ENCODE data around the gene BAZ2B.
A peak's percentile ranks its signal among the peaks of the same experiment; 100 is the strongest.
"Not testable (repeated sequence)": the region's sequence is repeated elsewhere in the genome, so short reads cannot be mapped to it uniquely, and the experiment has no call there.

The BAZ2B gene

DNA sequence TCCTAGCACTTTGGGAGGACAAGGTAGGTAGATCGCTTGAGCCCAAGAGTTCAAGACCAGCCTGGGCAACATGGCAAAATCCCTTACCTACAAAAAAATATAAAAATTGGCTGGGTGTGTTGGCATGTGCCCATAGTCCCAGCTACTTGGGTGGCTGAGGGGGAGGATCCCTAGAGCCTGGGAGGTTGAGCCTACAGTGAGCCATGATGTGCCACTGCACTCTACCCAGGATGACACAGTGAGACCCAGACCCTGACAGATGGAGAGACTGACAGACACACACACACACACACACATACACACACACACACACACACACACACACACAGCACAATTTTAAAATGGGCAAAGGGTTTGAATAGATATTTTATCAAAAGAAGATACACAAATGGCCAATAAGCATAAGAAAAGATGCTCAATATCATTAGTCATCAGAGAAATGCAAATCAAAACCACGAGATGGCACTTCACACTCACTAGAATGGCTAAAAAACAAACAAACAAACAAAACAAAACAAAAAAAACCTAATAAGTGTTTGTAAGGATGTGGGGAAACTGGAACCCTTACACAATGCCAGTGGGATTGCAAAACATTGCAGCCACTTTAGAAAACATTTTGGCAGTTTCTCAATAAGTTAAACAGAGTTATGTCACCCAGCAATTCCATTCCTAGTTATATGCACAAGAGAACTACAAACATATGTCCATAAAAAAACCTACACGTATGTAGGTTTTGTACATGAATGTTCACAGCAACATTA lies 42.3 kb downstream of the BAZ2B start:
- DNase-seq = peak; percentile 44

DNA sequence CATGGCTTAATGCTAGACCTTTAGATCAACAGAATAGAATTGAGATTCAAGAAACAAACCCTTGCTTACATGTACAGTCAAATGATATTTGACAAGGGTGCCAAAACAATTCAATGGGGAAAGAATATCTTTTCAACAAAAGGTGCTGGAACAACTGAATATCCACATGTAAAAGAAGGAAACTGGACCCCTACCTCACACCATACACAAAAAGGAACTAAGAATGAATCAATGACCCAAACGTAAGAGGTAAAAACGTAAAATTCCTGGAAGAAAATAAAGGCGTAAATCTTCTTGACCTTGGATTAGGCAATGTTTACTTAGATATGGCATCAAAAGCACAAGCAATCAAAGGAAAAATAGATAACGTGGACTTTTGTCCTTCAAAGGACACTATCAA lies 43.1 kb downstream of the BAZ2B start:
- DNase-seq = no peak

DNA sequence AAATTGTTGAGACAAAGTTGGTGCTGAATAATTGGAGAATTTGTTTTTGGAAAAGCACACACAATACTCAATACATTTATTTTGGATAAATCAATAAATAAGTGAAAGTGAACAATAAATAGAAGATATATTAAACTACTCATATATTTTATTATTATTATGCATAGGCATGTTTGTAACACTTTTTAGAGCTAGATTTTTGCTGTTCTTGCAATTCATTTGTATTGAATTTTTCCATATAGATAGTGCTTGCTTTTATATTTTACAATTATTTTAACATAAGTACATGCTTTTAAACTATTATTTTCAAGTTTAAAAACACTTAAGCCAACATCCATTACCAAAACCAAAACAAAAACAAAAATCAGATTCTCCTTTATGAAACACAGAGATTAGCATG lies 43.9 kb downstream of the BAZ2B start:
- no peak for DNase-seq

DNA sequence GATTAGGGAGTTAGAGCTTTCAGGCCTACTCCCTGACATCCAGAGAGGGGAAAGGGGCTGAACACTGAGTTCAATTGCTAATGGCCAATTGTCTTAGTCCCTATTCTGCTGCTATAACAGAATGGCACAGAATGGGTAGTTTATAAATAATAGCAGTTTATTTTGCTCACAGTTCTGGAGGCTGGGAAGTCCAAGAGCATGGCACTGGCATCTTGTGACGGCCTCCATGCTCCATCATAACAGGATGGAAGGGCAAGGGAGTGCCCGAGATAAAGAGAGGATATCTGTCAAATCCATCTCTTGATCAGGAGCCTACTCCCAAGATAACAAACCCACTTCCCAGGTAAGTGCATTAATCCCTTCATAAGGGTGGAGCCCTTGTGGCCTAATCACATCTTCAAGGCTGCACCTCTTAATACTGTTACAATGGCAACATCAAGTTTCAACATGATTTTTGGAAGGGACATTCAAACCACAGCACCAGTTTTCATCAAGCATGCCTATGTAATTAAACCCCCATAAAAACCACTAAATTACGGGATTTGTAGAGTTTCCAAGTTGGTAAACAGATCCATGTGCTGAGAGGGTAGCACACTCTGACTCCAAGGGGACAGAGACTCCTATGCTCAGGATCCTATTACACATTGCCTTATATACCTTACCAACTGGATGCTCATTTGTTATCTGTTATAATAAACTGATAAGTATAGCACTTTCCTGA lies 44.6 kb downstream of the BAZ2B start:
- DNase-seq = peak; percentile 39

DNA sequence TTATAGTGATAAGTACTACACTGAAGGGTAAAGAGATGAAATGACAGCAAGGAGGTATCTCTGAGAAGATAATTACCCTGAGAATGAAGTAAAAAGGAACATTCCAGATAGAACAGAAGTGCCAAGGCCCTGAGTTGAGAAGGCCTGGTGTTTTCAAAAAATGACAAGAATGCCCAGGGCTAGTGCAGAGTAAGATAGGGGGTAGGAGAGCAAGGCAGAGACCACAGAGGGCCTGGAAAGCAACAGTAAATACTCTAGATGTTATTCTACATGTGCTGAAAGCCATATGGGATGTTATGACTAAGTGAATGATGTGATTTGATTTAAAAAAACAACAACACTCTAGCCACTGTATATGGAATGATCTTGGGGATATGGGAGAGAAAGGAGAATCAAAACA lies 52.3 kb downstream of the BAZ2B start:
- peak; percentile 67 for DNase-seq

DNA sequence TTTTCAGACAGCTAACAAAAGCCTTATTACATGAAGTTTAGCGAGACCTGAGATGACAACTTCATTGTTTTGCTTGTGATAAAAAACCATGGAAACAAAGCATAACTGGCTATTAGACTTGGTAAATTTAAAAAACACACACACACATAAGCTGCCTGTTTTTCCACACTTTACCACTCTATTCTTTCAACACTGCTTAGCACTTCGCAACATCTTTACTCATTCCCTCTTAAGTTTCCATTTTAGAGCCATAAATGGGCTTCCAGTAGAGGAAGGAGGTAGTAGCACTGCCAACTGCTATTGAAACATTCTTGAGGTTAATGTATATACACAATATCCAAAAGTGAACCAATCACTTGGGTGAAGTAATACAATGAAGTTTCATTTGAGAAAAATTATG lies 54.1 kb downstream of the BAZ2B start:
- DNase-seq = peak; percentile 65

DNA sequence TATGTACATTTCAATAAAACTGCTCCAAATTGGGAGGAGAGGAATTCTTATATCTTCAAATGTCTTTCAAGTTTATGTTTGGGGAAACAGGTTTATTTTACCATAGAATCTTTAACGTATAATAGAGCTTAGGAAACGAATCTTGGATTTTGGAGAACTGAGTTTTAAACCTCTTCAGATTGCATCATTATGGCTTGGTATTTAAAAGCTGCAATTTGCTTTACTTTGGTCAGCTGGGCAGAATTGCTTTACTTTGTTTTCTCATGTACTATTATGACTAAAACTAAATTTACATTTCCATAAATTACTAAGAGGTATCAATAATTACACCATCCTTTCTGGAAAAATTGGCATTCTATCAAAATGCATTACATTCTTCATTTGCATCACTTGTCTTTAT lies 54.6 kb downstream of the BAZ2B start:
- no peak for DNase-seq

DNA sequence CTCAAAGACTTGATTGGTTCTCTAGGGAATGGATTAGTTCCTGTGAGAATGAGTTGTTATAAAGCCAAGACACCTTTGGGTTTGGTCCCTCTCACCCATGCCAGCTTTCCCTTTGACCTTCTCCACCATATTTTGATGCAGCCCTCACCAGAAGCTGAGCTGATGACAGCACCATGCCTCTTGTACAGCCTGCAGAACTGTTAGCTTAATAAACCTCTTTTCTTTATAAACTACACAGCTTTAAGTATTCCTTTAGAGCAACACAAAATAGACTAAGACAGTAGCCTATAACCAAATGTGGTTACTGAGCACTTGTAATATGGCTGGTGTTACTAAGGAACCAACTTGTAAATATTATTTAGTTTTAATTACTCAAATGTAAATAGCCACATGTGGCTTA lies 55.1 kb downstream of the BAZ2B start:
- no peak for DNase-seq

DNA sequence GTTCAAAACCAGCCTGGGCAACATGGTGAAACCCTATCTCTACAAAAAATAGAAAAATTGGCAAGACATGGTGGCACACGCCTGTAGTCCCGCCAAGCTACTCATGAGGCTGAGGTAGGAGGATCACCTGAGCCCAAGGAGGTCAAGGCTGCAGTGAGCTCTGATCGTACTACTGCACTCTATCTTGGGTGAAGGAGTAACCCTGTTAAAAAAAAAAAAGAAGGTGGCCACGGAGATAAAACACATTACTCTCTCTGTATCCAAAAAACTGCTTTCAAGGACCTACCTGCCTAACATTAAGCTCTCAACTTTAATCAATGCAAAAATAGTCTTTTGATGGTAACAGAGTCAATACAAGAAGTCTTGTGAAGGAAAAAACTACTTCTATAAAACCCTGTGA lies 57.3 kb downstream of the BAZ2B start:
- DNase-seq = no peak

DNA sequence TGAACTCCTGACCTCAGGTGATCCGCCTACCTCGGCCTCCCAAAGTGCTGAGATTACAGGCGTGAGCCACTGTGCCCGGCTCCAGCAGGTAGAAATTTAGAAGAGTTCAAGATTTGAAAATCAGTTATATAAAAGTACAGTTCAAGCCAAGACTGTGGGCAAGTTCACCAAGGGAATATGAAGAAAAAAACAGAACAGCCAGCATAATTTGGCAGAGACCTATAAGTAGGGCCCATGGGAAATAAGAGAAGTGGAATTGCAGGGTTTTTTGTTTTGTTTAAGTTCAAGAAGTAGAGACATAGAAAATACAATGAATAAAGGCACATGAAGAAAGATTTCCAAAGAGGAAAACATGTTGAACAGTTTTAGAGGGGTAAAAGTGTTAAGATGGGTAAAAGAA lies 57.9 kb downstream of the BAZ2B start:
- no peak for DNase-seq

DNA sequence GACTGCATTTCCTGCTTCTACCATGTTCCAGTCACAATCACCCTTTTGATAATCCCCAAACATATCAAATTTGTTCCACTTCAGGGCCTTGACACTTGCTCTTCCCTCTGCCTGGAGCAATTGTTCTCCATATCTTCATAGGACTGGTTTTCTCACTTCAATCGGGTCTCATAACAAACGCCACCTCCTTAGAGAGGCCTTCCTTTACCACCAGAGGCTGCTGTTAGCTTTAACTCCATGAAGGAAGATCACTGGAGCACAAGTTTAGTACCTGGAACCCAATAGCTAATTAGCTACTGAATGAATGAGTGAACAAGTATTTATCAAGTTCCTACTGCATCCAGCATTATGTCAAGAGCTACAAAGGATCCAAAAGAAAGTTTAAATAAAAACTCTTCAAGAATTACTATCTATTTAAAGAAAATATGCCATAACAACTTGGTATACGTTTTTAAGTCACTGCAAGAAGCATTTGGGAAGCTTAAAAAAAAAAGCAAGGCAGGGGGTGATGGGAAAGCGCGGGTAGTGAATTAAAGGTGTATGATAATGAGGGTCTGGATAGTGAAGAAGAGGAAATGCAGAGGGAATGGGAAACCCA lies 58.8 kb downstream of the BAZ2B start:
- DNase-seq = peak; percentile 14

DNA sequence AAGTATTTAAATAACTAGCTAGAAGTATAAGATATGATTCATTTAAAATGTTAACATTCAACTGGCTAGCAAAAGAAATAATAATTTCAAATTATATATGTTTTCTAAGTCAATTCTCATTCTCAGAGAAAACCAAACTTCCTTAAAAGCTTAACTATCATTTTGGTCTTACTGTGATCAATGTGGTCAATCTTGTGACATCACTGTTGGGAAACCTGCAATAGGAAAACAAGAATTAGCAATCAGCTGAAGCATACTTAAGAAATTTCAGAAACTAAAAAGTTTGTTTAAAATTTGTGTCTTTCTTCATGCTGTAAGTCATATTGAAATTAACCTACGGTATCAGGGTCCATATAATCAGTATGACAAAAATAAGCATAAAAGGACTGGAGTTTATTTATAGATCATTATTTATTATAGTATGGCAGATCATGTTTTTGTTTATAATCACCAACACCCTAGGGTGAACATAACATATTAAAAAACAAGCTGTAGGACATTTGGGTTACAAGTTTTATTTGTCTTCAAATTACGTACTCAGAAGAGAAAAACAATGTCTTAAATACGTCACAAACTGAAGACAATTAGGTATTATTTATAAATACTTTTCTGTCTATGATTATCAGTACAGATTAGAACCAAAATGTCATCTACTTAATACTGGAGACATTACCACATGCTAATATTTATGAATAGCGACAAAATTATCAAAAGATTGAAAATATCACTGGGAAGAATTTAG lies 60.5 kb downstream of the BAZ2B start:
- DNase-seq = no peak

DNA sequence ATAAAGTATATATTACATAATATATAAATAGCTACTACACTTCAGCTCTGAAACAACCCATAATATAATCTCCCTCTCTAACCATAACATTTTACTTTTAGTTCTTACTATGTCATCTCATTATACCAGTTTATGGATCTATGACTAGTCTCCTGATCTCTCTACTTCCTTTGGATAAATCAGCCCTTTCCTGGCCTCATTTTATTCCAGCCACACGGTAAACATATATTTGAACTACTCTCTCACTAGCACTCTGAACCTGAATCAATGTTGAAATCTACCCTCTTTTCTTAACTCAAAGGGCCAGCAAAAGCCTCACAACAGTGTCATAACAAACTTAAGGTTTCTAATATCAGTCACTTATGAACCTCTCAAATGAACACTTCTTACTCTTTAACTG lies 62.6 kb downstream of the BAZ2B start:
- DNase-seq = no peak

DNA sequence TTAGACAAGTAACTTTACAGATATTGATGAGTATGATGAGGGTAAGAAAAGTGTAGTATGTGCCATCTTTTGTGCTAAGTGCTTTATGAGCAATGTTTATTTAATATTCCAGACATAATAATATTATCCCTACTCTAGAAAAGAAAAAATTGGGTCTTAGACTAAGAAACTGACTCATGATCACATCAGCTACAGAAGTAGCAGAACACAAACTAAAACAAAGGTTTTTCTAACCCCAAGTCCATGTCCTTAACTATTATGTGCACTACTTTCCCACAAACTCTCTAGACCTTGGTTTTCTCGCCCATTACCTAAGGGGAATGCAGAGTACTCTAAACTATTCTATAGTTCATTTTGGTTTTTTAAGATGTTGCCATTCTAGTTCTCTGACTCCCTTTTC lies 64.5 kb downstream of the BAZ2B start:
- DNase-seq = no peak

DNA sequence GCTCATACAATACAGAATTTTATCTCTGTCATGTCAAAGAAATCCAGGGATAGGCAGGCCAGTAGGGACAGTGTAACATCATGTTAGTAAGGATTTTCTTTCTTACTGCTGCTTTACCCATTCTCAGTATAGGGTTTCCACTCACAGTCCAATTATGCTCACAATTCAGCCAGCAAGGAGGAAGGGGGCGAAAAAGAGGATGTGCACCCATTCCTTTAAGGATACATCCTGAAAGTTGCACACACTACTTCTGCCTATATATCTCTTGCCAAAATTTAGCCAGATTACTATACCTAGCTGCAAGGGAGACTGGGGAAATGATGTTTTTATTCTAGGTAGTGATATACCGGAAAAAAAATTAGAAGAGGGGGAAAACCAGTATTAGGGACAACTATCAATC lies 66.1 kb downstream of the BAZ2B start:
- no peak for DNase-seq

DNA sequence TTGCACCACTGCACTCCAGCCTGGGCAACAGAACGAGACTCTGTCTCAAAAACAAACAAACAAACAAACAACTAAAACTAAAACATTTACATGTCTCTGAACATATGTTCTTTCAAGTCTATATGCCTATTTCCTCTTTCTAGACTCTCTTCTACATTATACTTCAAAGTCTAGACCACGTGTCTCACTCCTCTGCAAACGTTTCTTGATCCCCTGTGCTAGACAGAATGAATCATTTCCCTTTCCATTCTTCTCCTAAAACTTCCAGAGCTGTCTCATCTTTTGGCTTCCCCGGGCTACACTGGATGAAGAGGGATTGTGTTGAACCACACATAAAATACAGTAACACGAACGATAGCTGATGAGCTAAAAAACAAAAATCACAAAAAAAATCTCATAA lies 67.1 kb downstream of the BAZ2B start:
- peak; percentile 34 for DNase-seq

DNA sequence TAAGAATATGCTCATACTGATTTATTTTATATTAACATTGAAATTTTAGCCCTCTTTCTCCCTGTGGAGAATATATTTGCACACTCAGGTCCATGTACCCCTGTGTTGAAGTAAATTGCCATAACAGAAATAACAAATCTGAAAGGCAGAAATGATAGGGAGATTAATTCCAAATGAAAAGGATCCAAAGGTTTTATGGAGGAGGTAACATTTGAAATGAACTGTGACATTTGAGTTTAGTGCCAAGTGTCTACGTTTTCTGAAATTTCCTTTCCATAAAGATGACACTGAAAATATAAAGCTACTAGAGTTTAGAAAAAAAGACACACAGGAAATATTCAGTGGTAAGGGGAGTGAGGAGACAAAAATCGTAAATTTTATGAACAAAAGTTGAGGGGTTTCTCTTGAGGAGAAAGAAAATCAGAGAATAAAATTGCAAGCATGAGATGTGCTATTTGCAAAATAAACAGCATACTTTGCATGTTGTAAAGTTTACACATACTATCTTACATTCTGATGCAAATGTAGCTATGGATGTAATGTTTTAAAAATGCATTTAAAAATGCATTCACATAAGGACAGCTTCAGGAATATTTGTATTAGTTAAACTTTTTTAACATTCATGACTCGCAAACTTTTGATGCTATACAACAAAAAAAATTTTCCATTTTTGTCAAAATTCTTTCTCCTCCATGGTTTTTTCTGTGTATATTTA lies 69.5 kb downstream of the BAZ2B start:
- no peak for DNase-seq

DNA sequence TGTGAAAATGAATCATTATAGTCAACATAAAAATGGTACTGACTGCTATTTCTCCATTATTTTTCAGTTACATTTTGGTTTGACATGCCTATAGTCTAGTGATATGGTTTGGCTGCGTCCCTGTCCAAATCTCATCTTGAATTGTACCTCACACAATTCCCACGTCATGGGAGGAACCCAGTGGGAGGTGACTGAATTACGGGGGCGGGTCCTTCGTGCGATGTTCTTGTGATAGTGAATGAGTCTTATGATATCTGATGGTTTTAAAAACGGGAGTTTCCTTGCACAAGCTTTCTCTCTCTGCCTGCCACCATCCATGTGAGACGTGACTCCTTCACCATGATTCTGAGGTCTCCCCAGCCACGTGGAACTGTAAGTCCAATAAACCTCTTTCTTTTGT lies 70.3 kb downstream of the BAZ2B start:
- no peak for DNase-seq

DNA sequence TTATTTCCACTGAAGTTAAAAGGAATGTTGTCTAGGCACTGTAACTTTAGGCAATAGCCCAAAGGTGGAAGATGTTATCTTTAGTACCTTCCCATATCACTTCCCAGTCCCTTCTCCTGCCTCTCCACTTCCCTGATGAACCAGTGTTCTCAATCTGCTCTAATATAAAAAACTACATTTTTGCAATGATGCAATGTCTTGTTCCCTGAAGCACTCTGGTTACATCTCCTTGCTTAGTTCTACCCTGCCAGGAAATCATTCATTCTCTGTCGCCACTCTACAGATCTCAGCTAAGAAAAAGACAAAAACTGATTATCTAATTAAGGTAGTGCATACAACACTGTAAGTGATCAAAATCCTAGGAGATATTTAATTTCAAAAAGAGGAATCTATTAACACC lies 71.3 kb downstream of the BAZ2B start:
- DNase-seq = peak; percentile 7

DNA sequence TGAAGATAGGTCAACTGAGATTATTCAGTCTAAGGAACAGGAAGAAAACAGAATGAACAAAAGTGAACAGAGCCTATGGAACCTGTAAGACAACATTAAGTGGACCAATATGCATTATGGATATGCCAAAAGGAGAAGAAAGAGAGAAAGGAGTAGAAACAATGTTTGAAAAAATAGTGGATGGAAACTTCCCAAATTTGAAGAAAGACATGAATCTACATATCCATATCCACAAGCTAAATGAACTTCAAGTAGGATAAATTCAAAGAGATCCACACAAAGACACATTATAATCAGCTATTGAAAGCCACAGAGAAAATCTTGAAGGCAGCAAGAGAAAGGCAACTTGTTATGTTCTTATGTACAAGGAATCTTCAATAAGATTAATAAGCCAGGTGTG lies 74.2 kb downstream of the BAZ2B start:
- DNase-seq = no peak

DNA sequence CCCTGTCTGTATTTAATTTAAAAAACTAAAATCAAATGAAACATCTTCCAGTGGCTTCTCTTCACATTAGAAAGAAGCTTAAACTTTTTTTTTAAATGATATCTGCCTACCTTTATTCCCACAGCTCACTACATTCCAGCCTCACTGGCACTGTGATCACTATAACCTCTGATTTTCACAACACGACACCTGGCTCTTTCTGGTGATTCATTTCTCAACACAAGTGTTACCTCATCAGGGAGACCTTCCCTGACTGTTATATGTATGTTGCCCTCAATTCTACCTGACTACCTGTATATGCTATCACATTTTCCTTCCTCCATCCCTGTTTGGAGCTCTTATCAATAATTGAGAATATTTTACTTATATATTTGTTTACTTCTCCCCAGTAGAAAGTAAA lies 76.6 kb downstream of the BAZ2B start:
- no peak for DNase-seq

DNA sequence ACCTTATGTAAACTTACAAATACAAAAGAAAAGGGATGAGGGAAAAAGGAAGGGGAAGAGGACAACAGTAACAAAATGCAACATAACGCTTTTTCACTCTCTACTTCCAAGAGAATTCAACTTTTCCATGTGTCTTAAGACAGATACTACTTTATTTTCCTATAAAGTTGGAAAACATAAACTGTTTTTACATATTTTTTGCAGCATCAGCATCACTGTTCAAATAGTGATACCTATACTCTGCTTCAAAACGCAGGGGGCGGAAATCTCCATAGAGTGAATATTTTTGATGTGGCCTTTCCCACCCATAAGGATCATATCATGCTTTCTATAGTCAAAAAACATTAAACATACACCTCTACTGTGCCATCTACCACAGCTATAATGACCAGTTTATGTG lies 77.5 kb downstream of the BAZ2B start:
- DNase-seq = no peak

DNA sequence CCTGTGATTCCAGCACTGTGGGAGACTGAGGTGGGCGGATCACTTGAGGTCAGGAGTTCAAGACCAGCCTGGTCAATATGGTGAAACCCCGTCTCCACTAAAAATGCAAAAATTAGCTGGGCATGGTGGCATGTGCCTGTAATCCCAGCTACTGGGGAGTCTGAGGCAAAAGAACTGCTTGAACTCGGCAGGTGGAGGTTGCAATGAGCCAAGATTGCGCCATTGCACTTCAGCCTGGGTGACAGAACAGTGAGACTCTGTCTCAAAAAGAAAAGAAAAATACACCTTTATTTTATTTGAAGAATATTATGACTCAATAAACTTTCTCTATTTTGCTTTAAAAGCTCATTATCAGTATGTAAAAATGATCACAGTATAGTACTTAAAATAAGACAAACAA lies 81.1 kb downstream of the BAZ2B start:
- DNase-seq = not testable (repeated sequence)
